Measurements from ENCODE around the gene ICA1. TPM values are rescaled to one million over a fixed set of nuclear protein-coding genes. Genes with fewer than 3 reads are reported as not detected.

Gene ICA1
- total RNA-seq, 5 donors from 2014 or later (not counting 1 experiment from before 2014, with no cell fraction given), result 0.82 to 2.4 (median 1.1) TPM

DNA sequence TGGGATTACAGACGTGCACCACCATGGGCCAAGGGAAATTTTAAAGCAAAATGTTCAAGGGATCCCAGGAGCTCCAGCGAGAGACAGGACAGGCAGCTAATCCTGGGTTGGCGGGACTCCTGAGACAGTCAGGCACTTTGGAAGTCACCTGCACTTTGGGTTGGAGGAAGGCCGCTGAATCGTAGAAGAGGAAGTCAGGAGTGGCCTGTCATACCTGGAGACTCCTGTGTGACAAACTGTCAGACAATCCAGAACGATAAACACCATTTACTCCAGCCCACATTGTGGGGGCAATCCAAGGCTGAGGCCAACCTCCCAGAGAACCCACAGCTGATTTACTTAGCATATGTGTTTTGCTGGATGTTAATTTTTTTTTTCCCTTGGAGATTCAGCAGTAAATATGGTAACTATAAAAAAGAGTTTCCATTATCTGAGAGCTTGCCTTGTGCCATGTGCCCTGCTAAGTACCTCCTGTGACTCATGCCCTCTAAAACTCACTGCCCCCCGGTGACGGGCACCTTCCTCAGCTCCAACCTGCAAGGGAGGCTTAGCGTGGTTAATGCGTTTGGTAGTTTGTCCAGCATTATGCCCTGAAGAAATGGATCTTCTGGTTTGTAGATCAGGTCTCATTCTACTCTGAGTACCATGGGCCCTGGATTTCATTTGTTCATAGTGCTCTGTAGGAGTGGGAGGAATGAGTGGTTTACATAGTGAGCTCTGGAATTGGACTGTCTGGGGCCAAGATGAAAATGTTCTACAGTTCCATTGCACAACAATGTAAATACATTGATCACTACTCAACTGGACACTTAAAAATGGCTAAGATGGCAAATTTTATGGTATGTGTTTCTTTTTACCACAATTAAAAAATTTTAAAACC lies 50.9 kb downstream of the ICA1 start:
- Mint-ChIP-seq H3K36me3 (no peaks in the 10 kb centered on the region), H3K4me1 (no peaks in the 10 kb centered on the region), H3K27ac (no peak overlapping the region), H3K9me3 (no peaks in the 10 kb centered on the region), H3K4me3 (no peak overlapping the region), H3K27me3 (peaks cover 3 to 6% of the 10 kb centered on the region in 2 donors)
- ATAC-seq (replicated peaks in 1 of 4), result no peak
- no peak for DNase-seq
- 90% methylated on average over 4 of the region's 10 CpGs for WGBS (ENCODE audit: insufficient coverage)
- Histone ChIP-seq H3K27ac (ENCODE audit: low read length) (no peak overlapping the region), H3K4me1 (ENCODE audit: control insufficient read depth in 1 of 2, extremely low read depth in 1 of 2, insufficient read depth in 2 of 2, low read length in 2 of 2) (no peaks in the 10 kb centered on the region), H3K9me3 (no peaks in the 10 kb centered on the region), H3K36me3 (ENCODE audit: control insufficient read depth in 2 of 2, extremely low read depth in 1 of 2, insufficient read depth in 1 of 2, low read length in 1 of 2) (no peaks in the 10 kb centered on the region), H3K27me3 (replicated peaks in 1 of 2; ENCODE audit: control insufficient read depth in 2 of 2, extremely low read depth in 1 of 2, insufficient read depth in 2 of 2, low read length in 1 of 2) (no peaks in the 10 kb centered on the region), H3K4me3 (ENCODE audit: control insufficient read depth in 1 of 2, extremely low read depth in 1 of 2, low read length in 1 of 2) (no peak overlapping the region)
- ChIA-PET CTCF (interaction anchor here (0.8 to 1.2 kb wide), 2 partner anchors 61 to 449 kb away, joined by 3 to 4 read pairs; no protein-coding TSS in a partner anchor), POLR2A (interaction anchor here in 1 of 2 donors (0.5 to 0.6 kb wide), 2 partner anchors 289 to 635 kb away, joined by 3 read pairs; no protein-coding TSS in a partner anchor)

DNA sequence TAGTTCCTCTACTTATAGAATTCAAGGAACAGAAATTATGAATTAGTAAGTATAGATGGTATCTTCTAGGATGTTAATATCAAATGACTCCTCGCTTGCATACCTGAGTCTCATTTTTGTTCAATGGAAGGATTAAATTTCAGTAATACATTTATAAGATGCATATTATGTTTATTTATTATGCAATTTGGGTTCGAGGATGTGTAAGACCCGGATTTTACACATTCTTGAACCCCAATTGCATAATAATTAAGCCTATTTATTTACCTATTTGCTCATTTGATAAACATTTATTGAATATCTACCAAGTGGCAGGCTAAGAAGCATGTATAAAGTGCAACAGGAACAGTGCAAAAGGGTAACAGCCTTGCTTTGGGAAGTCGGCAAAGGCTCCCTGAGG lies 52.6 kb downstream of the ICA1 start:
- Mint-ChIP-seq H3K36me3 (no peaks in the 10 kb centered on the region), H3K27ac (no peak overlapping the region), H3K9me3 (no peaks in the 10 kb centered on the region), H3K4me1 (no peaks in the 10 kb centered on the region), H3K27me3 (peaks cover 4 to 8% of the 10 kb centered on the region in 2 donors), H3K4me3 (no peak overlapping the region)
- CTCF ChIA-PET, result interaction anchor here in 1 of 2 donors (0.7 kb wide), 1 partner anchor 613 kb away, joined by 4 read pairs; no protein-coding TSS in a partner anchor
- Histone ChIP-seq H3K4me3 (ENCODE audit: control insufficient read depth in 1 of 2, extremely low read depth in 1 of 2, low read length in 1 of 2) (no peak overlapping the region), H3K36me3 (ENCODE audit: control insufficient read depth in 2 of 2, extremely low read depth in 1 of 2, insufficient read depth in 1 of 2, low read length in 1 of 2) (no peaks in the 10 kb centered on the region), H3K9me3 (no peaks in the 10 kb centered on the region), H3K4me1 (ENCODE audit: control insufficient read depth in 1 of 2, extremely low read depth in 1 of 2, insufficient read depth in 2 of 2, low read length in 2 of 2) (no peaks in the 10 kb centered on the region), H3K27me3 (replicated peaks in 1 of 2; ENCODE audit: control insufficient read depth in 2 of 2, extremely low read depth in 1 of 2, insufficient read depth in 2 of 2, low read length in 1 of 2) (no peaks in the 10 kb centered on the region), H3K27ac (ENCODE audit: low read length) (no peak overlapping the region)
- ATAC-seq (replicated peaks in 1 of 4) (no peak), DNase-seq (no peak)
- POLR2A ChIA-PET, result no interaction called here
- WGBS (ENCODE audit: insufficient coverage), result 100% methylated on average over 1 of the region's 4 CpGs

DNA sequence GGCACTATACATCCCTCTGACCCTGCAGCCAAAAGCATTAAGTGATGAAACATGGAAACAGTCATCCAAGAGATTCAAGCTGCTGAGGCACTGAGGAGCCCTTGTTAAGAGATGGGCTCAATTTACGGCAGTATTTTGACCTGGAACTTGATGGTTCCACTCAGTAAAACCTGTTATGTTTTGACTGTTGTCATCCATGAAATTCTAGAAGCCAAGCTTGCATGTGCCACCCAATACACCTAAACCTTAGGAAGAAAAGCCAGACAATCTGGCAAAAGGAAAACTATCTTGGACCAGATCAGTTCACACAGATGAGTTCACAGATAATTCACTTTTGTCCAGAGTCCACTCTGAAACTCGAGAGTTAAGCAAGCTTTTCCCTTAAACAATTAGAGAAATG lies 53.2 kb downstream of the ICA1 start:
- DNase-seq (no peak), ATAC-seq (replicated peaks in 1 of 4) (no peak)
- Mint-ChIP-seq H3K4me3 (no peak overlapping the region), H3K4me1 (no peaks in the 10 kb centered on the region), H3K27me3 (peaks cover 4 to 8% of the 10 kb centered on the region in 2 donors), H3K36me3 (no peaks in the 10 kb centered on the region), H3K9me3 (no peaks in the 10 kb centered on the region), H3K27ac (no peak overlapping the region)
- H3K4me1 ChIP-seq (ENCODE audit: control insufficient read depth in 1 of 2, extremely low read depth in 1 of 2, insufficient read depth in 2 of 2, low read length in 2 of 2), result no peaks in the 10 kb centered on the region
- POLR2A ChIA-PET, result no interaction called here
- H3K36me3 ChIP-seq (ENCODE audit: control insufficient read depth in 2 of 2, extremely low read depth in 1 of 2, insufficient read depth in 1 of 2, low read length in 1 of 2), result no peaks in the 10 kb centered on the region
- H3K9me3 ChIP-seq, result no peaks in the 10 kb centered on the region
- H3K27ac ChIP-seq (ENCODE audit: low read length), result no peak overlapping the region
- no peaks in the 10 kb centered on the region for H3K27me3 ChIP-seq (replicated peaks in 1 of 2; ENCODE audit: control insufficient read depth in 2 of 2, extremely low read depth in 1 of 2, insufficient read depth in 2 of 2, low read length in 1 of 2)
- CTCF ChIA-PET, result interaction anchor here (0.6 to 1.2 kb wide), 3 partner anchors 284 to 613 kb away, joined by 3 to 4 read pairs (median 3); no protein-coding TSS in a partner anchor
- H3K4me3 ChIP-seq (ENCODE audit: control insufficient read depth in 1 of 2, extremely low read depth in 1 of 2, low read length in 1 of 2), result no peak overlapping the region
- no CpG with 5 or more reads among the region's 2 CpGs for WGBS (ENCODE audit: insufficient coverage)

DNA sequence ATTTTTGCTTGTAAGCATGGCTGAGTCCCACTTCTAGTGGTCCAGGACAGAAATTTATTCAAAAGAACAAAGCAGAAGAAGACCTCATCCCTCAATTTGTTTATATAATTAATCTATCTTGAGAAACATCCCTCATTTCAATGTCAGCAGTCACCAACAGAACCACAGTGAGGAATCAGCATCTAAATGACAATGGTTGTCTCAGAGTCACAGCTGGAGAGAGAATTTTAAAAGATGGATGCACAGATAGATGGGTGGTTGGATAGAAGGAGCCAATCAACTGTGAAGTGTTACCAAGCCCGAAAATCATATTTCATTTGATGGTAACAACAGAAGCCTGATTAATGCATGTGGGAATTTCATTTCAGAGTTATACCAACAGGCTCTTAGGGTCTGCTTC lies 55.0 kb downstream of the ICA1 start:
- Histone ChIP-seq H3K9me3 (no peaks in the 10 kb centered on the region), H3K27me3 (replicated peaks in 1 of 2; ENCODE audit: control insufficient read depth in 2 of 2, extremely low read depth in 1 of 2, insufficient read depth in 2 of 2, low read length in 1 of 2) (no peaks in the 10 kb centered on the region), H3K27ac (ENCODE audit: low read length) (no peak overlapping the region), H3K4me3 (ENCODE audit: control insufficient read depth in 1 of 2, extremely low read depth in 1 of 2, low read length in 1 of 2) (no peak overlapping the region), H3K36me3 (ENCODE audit: control insufficient read depth in 2 of 2, extremely low read depth in 1 of 2, insufficient read depth in 1 of 2, low read length in 1 of 2) (no peaks in the 10 kb centered on the region), H3K4me1 (ENCODE audit: control insufficient read depth in 1 of 2, extremely low read depth in 1 of 2, insufficient read depth in 2 of 2, low read length in 2 of 2) (no peaks in the 10 kb centered on the region)
- peaks cover 4 to 8% of the 10 kb centered on the region in 2 donors for H3K27me3 Mint-ChIP-seq
- no peaks in the 10 kb centered on the region for H3K4me1 Mint-ChIP-seq
- WGBS (ENCODE audit: insufficient coverage), result 100% methylated on average over 1 of the region's 1 CpG
- H3K4me3 Mint-ChIP-seq, result no peak overlapping the region
- no peaks in the 10 kb centered on the region for H3K9me3 Mint-ChIP-seq
- DNase-seq (no peak), ATAC-seq (replicated peaks in 1 of 4) (no peak)
- POLR2A ChIA-PET, result no interaction called here
- CTCF ChIA-PET, result no interaction called here
- H3K27ac Mint-ChIP-seq, result no peak overlapping the region
- H3K36me3 Mint-ChIP-seq, result no peaks in the 10 kb centered on the region

GRCh38 chr7:8205537-8205936 lies 56.4 kb downstream of the ICA1 start:
- Mint-ChIP-seq H3K27me3 (peaks cover 4 to 8% of the 10 kb centered on the region in 2 donors), H3K27ac (no peak overlapping the region), H3K4me1 (peaks cover 0 to 1% (median 1%) of the 10 kb centered on the region in 3 donors), H3K4me3 (no peak overlapping the region), H3K36me3 (no peaks in the 10 kb centered on the region), H3K9me3 (no peaks in the 10 kb centered on the region)
- Histone ChIP-seq H3K36me3 (ENCODE audit: control insufficient read depth in 2 of 2, extremely low read depth in 1 of 2, insufficient read depth in 1 of 2, low read length in 1 of 2) (no peaks in the 10 kb centered on the region), H3K4me1 (ENCODE audit: control insufficient read depth in 1 of 2, extremely low read depth in 1 of 2, insufficient read depth in 2 of 2, low read length in 2 of 2) (no peaks in the 10 kb centered on the region), H3K27ac (ENCODE audit: low read length) (no peak overlapping the region), H3K9me3 (no peaks in the 10 kb centered on the region), H3K4me3 (ENCODE audit: control insufficient read depth in 1 of 2, extremely low read depth in 1 of 2, low read length in 1 of 2) (no peak overlapping the region), H3K27me3 (replicated peaks in 1 of 2; ENCODE audit: control insufficient read depth in 2 of 2, extremely low read depth in 1 of 2, insufficient read depth in 2 of 2, low read length in 1 of 2) (no peaks in the 10 kb centered on the region)
- ChIA-PET POLR2A (interaction anchor here in 1 of 2 donors (0.5 kb wide), 2 partner anchors 538 to 540 kb away, joined by 3 read pairs; no protein-coding TSS in a partner anchor), CTCF (interaction anchor here in 1 of 2 donors (0.6 kb wide), 1 partner anchor 363 kb away, joined by 3 read pairs; no protein-coding TSS in a partner anchor)
- 100% methylated on average over 2 of the region's 5 CpGs for WGBS (ENCODE audit: insufficient coverage)
- no peak for ATAC-seq (replicated peaks in 1 of 4)
- DNase-seq, result no peak

DNA sequence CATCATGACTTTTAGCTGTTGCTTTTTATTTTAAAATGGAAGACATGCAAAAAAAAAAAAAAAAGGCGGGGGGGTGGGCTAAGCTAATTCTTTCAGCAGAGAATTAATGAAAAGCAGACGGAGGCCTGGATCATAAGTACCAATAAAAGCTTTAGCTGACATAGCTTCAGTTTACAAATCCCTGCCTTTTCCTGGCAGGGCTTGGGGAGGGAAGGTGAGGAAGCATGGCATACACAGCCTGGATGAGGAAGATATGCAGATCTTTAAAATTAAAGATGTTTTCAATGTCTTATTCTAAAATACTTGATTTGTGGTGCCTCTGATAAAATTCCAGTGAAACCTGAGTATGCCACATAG lies 57.0 kb downstream of the ICA1 start:
- ATAC-seq (replicated peaks in 1 of 4) (no peak), DNase-seq (no peak)
- POLR2A ChIA-PET, result interaction anchor here in 1 of 2 donors (0.5 kb wide), 1 partner anchor 540 kb away, joined by 3 read pairs; no protein-coding TSS in a partner anchor
- Histone ChIP-seq H3K9me3 (no peaks in the 10 kb centered on the region), H3K4me1 (ENCODE audit: control insufficient read depth in 1 of 2, extremely low read depth in 1 of 2, insufficient read depth in 2 of 2, low read length in 2 of 2) (no peaks in the 10 kb centered on the region), H3K36me3 (ENCODE audit: control insufficient read depth in 2 of 2, extremely low read depth in 1 of 2, insufficient read depth in 1 of 2, low read length in 1 of 2) (no peaks in the 10 kb centered on the region), H3K27me3 (replicated peaks in 1 of 2; ENCODE audit: control insufficient read depth in 2 of 2, extremely low read depth in 1 of 2, insufficient read depth in 2 of 2, low read length in 1 of 2) (no peaks in the 10 kb centered on the region), H3K4me3 (ENCODE audit: control insufficient read depth in 1 of 2, extremely low read depth in 1 of 2, low read length in 1 of 2) (no peak overlapping the region), H3K27ac (ENCODE audit: low read length) (no peak overlapping the region)
- peaks cover 4 to 8% of the 10 kb centered on the region in 2 donors for H3K27me3 Mint-ChIP-seq
- no CpG with 5 or more reads among the region's 2 CpGs for WGBS (ENCODE audit: insufficient coverage)
- no peaks in the 10 kb centered on the region for H3K36me3 Mint-ChIP-seq
- H3K4me1 Mint-ChIP-seq, result peaks cover 0 to 1% (median 1%) of the 10 kb centered on the region in 3 donors
- no peaks in the 10 kb centered on the region for H3K9me3 Mint-ChIP-seq
- no peak overlapping the region for H3K4me3 Mint-ChIP-seq
- H3K27ac Mint-ChIP-seq, result no peak overlapping the region
- CTCF ChIA-PET, result interaction anchor here (0.6 to 0.7 kb wide), 4 partner anchors 8 to 680 kb away, joined by 3 to 10 read pairs (median 4); no protein-coding TSS in a partner anchor
